ENCODE data around the gene NWD2.

NWD2 gene

GRCh38 chr4:37438564-37439279 lies 194.2 kb downstream of the NWD2 start:
- no peak for DNase-seq (ENCODE audit: low read depth in 2 of 2)

GRCh38 chr4:37439809-37440474 lies 195.4 kb downstream of the NWD2 start:
- DNase-seq (ENCODE audit: low read depth in 2 of 2) = no peak

- DNase-seq (ENCODE audit: low read depth in 2 of 2) = no peak
Measured at GRCh38 chr4:37440501-37440900, 196.0 kb downstream of the NWD2 start.

GRCh38 chr4:37441231-37442061 lies 196.9 kb downstream of the NWD2 start:
- no peak for DNase-seq (ENCODE audit: low read depth in 2 of 2)

GRCh38 chr4:37442062-37442323 lies 197.4 kb downstream of the NWD2 start:
- DNase-seq (ENCODE audit: low read depth in 2 of 2) = no peak

GRCh38 chr4:37443137-37443536 lies 198.6 kb downstream of the NWD2 start:
- DNase-seq (ENCODE audit: low read depth in 2 of 2) = no peak

GRCh38 chr4:37445023-37445422 lies 200.5 kb downstream of the NWD2 start:
- no peak for DNase-seq (ENCODE audit: low read depth in 2 of 2)

- no peak for DNase-seq (ENCODE audit: low read depth in 2 of 2)
Measured at GRCh38 chr4:37446016-37446415, 201.5 kb downstream of the NWD2 start.

- no peak for DNase-seq (ENCODE audit: low read depth in 2 of 2)
Measured at GRCh38 chr4:37447886-37448285, 203.3 kb downstream of the NWD2 start.

- no peak for DNase-seq (ENCODE audit: low read depth in 2 of 2)
Measured at GRCh38 chr4:37450309-37450708, 205.8 kb downstream of the NWD2 start.

GRCh38 chr4:37450911-37451310 lies 206.4 kb downstream of the NWD2 start:
- DNase-seq (ENCODE audit: low read depth in 2 of 2) = no peak

GRCh38 chr4:37451656-37452055 lies 207.1 kb downstream of the NWD2 start:
- no peak for DNase-seq (ENCODE audit: low read depth in 2 of 2)

- peak in 1 of 2 experiments; percentile 4 for DNase-seq (ENCODE audit: low read depth in 2 of 2)
Measured at GRCh38 chr4:37452952-37453280, 208.4 kb downstream of the NWD2 start.

GRCh38 chr4:37453281-37453998 lies 208.9 kb downstream of the NWD2 start:
- no peak for DNase-seq (ENCODE audit: low read depth in 2 of 2)

GRCh38 chr4:37453999-37454800 lies 209.7 kb downstream of the NWD2 start:
- DNase-seq (ENCODE audit: low read depth in 2 of 2) = no peak

- no peak for DNase-seq (ENCODE audit: low read depth in 2 of 2)
Measured at GRCh38 chr4:37455301-37456131, 211.0 kb downstream of the NWD2 start.

- no peak for DNase-seq (ENCODE audit: low read depth in 2 of 2)
Measured at GRCh38 chr4:37461801-37462200, 217.3 kb downstream of the NWD2 start.

- DNase-seq (ENCODE audit: low read depth in 2 of 2) = no peak
Measured at GRCh38 chr4:37463033-37463856, 218.7 kb downstream of the NWD2 start.

GRCh38 chr4:37464373-37465128 lies 220.0 kb downstream of the NWD2 start:
- no peak for DNase-seq (ENCODE audit: low read depth in 2 of 2)

Data from fibroblast of skin of left biceps (primary cell).